ENCODE results near the gene GNA15.

Gene GNA15

GRCh38 chr19:3122512-3122870 lies 13.3 kb upstream of the GNA15 start:
- DNase-seq, result no peak

DNA sequence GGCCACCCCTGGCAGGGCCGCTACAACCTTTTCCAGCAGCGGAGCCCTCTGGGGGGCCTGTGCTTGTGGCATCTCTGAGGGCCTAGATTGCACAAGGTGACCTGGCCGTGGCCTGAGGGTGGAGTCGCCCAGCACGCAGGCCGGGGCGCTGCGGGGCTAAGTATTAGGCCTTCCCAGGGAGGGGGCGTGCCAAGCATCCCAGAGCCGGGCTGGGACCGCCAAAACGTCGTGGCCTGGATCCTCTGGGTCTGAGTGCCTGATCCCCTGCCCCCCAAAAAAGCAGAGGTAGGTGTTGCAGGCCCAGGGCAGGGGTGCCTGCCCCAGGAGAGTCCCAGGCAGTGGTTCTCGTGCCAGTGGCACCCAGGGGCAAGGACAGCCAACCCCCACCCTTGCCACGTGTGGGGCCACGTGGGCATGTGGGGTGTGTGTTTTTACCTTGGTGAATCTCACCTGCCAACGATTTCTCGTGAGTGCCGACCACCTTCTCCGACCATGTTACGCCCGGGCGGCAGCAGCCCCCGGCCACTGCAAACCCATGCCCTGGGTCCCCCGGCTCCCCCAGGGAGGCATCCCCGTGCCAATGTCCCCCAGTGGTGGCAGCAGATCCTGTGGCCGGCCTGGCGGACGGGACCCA lies 12.6 kb upstream of the GNA15 start:
- DNase-seq, result no peak

DNA sequence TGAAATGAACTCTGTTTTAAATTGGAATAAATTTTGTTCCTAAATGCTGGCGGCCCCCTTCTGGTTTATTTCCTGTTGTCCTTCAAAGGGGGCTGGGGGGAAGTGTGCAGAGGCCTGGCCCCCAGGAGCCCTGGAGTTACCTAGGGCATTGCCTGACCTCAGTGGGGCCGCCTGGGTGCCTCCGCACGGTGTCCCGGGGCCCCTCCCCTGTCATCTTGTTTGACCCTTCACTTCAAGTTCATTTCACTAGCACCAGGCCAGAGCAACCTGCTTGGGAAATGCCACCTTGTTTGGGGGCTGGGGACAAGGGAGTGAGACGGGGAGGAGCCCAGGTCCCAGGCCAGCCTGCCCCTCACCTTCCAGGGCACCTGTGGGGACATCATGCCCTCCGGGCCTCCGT lies 11.9 kb upstream of the GNA15 start:
- no peak for DNase-seq

DNA sequence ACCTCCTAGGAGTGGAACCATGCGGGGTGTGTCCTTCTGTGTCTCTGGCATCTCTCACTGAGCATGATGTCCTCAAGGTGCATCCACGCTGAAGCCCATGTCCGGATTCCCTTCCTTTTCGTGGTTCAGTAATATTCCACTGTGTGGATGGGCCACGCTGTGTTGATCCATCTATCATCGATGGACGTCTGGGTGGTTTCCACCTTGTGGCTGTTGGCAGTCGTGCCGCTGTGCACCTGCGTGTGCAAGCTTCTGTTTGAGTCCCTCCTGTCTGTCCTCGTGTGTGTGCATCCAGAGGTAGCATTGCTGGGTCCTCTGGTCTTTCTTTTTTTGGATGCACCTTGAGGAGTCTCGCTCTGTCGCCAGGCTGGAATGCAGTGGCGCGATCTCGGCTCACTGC lies 11.2 kb upstream of the GNA15 start:
- DNase-seq, result no peak

- peak; percentile 83 for DNase-seq
Observed at GRCh38 chr19:3125900-3126524, 9.8 kb upstream of the GNA15 start.

DNA sequence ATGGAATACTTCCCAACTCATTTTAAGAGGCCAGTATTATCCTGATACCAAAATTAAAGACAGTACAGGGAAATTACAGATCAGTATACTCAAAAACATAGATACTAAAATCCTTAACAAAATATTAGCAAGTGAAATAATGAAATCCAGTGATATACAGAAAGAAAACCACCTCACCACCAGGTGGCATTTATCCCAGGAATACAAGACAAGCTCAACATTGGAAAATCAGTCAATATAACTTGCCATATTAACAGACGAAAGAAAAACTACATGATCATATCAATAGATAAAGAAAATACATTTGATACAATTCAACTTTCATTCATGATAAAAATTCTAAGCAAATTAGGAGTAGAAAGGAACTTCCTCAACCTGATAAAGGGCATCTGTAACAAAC lies 6.7 kb upstream of the GNA15 start:
- no peak for DNase-seq

DNA sequence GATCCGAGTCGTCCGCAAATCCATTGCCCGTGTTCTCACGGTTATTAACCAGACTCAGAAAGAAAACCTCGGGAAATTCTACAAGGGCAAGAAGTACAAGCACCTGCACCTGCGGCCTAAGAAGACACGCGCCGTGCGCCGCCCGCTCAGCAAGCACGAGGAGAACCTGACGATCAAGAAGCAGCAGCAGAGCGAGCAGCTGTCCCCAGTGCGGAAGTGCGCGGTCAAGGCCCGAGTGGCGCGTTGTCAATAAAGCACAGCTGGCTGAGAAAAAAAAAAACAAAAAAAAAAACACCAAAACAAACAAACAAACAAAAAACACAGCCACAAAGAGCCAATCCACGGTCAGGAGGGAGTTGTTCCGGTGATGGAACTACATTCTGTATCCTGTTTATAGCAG lies 4.7 kb upstream of the GNA15 start:
- no peak for DNase-seq

DNA sequence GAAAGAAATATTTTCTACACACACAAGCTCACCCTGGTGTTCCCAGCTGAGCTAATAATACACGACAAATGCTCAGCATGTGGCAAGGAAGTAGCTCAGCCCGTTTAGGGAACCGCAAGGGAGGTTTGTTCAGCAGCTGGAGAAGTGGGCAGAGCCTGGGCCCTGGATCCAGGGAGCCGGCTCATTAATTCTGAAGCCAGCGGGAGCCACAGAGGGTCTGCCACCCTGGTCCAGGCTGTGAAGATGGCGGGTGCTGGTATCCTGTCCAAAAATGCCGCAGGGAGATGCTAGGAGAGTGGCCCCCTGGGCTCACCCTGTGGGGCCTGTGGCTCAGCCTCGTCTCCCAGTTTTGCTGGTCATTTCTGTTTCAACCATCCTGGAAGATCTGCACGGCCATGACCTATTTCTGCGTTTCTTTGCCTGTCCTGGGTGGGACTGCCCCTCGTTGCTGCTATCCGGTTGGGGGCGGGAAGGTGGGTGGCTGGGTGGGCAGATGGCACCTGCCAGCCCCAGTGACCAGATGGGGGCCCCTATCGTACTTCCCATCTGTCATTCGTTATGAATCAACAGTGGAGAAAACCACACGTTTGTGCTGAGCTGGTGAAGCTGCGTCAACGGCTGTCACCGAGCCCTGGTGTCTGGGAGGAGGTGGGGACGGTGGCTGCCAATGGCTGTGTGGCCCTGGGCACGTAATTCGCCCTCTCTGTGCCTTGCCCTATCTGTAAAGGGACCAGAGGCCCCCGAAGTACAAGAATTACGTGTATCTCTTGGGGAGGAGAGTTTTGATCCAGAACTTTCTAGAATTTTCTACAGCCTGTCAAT lies 2.7 kb upstream of the GNA15 start:
- peak; percentile 97 for DNase-seq

DNA sequence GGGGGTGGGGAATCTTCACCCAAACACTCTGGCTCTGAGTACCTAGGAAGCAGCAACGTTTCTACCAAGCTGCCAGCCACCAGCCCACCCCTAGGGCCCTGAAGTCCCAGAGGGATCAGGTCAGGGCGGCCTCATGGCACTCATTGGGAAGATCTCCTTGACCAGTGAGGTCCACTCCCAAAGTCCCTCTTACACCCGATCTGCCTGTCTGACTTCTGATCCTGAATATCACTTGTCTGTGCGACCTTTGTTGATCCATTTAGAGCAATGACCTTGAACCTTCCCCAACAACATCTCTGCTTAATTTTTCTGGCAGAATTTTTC lies 2.1 kb upstream of the GNA15 start:
- DNase-seq, result no peak

DNA sequence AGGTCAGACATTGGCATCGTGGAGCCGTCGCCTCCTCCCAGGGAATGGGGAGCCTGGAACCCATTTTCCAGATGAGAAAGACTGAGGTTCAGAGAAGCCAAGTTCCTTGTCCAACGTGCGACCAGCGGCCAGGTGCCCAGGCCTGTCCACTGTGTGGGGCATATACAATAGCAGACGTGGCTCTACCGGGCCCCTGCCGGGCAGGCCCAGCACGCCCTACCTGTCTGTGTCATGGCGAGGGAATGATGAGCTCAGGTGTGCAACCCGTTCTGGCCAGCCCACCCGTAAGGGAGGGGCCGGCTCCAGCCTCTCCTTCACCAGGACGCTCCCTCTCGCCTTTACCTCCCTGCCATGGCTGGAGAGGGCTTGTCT lies 837 bp downstream of the GNA15 start:
- no peak for DNase-seq

- no peak for DNase-seq
Observed at GRCh38 chr19:3137119-3137518, 1.3 kb downstream of the GNA15 start.

DNA sequence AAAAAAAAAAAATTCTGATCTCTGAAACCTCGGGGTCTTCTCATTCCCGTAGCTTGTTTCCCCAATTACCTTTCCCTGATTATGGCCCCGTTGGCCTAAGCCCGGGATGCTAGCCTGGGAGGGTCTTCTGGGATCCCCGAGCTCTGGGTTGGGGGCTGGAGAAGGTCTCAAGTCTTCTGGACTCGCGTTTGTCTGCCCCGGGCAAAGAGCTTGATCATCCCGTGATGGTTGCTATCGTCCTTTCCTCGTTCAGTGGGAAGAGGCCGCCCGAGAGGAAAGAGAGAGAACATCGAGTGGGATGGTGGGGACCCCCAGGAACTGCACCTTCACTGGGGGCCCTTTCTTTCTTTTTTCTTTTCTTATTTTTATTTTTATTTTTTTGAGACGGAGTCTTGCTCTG lies 2.4 kb downstream of the GNA15 start:
- DNase-seq, result no peak

DNA sequence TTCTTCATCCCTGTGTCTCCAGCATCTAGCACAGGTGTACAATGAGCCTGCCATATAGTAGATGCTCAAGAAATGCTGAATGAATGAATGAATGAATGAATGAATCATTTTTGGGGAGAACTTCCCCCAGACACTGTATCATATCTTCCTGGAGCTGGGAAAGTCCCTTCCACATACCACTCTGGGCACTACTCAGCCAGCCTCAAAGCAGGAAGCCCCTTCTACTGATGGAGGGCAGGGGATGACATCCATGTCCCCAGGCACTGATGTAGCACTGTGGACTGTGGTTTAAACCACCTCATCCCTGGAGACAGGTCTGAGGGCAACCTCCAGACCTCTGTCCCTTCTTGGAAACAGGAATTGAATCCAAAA lies 4.8 kb downstream of the GNA15 start:
- peak; percentile 51 for DNase-seq

GRCh38 chr19:3142292-3142670 lies 6.4 kb downstream of the GNA15 start:
- DNase-seq, result peak; percentile 59

GRCh38 chr19:3142781-3143337 lies 7.0 kb downstream of the GNA15 start:
- no peak for DNase-seq

DNA sequence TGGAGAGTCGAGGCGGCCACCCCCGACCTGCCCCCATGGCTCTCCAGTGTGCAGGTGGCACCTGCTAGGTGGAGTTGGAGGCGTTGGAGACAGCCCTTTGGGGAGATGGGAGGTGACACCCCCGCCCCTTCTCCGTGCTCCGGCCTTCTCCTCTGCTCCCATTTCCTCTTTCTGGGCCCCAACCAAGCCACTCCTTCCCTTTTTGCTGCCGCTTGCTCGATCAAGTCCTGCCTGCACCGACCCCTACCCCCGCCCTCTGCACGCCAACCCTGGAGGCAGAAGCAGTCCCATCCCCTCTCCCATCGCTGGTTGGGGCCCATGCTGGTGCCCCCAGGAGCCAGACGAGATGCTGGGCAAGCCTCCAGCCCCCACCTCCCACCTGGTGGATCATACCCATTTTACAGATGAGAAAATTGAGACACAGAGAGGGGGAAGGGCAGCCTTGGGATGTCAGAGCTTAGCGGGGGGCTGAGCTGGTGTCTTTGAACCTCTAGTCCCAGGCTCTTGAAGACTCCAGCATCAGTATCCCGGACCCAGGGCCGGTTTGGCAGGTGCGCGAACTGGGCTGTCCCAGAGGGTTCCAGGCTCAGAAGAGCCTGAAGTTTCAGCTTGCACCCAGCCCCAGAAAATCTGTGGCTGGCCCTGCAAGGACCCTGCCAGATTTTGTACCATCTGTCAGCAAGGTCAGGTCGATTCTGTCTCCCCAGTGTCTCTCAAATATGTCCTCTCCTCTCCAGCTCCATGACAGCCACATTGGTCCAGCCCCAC lies 10.3 kb downstream of the GNA15 start:
- DNase-seq, result no peak

DNA sequence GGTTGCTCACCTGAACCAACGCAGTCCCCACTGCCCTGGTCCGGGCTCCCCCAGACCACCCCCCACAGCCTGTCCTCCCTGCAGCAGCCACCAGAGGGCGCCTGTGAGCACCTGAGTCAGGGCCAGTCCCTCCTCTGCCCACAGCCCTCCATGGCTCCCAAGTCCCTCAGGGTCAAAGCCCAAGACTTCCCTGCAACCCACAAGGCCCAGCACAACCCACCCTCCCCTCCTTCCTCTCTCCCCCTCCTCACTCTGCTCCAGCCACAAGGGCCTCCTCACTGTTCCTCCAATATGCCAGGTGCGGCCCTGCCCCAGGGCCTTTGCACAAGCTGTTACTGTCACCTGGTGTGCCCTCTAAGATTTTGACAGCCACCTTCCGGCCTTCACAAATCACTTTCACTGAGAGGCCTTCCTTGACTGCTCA lies 10.9 kb downstream of the GNA15 start:
- peak; percentile 71 for DNase-seq

GRCh38 chr19:3148503-3148902 lies 12.7 kb downstream of the GNA15 start:
- DNase-seq, result no peak

DNA sequence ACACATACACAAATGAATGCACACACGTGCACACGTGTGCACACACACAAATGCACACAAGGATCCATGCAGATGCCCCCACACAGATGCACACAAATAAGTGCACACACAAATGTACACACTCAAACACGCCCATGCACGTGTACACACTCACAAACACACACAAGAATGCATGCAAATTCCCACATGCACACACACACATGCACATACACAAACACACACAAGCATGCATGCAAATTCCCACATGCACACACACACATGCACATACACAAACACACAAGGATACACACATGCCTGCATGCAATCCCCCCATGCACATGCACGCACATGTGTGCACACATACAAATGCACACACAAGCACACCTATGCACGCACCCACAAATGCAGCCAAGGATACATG lies 13.3 kb downstream of the GNA15 start:
- no peak for DNase-seq

DNA sequence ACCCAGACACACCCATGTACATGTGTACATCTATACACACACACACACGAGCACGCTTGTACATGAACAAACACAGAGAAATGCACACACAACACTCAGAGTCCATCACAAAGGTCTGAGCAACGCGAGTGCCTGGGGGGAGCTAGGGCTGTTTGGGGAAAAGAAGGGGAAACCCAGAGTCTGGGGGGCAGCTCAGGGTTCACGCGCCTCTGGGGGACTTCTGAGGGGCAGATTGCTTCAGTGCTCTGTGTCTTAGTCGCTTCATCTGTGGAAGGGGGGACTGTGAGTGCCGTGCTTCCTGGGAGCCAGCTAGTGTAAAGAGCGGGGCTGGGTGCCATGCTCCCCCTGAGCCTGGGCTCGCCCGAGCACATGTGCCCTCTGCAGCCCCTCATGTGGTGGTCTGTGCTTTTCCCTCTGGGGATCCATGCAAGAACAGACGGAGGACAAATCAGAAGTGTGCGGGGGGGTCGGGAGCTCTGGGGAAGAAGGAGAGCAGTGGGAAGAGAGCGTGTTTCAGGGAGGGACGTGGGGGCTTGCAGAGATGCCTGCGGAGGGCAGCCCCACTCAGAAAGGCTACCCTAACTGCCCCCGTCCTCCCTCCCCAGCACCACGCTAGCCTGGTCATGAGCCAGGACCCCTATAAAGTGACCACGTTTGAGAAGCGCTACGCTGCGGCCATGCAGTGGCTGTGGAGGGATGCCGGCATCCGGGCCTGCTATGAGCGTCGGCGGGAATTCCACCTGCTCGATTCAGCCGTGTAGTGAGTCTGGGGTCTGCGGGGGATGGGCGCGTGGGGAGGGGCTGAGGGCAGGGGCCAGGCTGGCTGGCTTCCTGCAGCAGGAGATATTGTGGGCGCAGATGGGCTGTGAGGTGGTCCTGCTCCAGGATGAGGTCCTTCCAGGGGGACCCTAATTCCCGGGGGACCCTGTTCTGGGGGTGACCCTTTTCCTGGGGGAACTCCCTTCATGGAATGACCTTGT lies 14.0 kb downstream of the GNA15 start:
- no peak for DNase-seq

DNA sequence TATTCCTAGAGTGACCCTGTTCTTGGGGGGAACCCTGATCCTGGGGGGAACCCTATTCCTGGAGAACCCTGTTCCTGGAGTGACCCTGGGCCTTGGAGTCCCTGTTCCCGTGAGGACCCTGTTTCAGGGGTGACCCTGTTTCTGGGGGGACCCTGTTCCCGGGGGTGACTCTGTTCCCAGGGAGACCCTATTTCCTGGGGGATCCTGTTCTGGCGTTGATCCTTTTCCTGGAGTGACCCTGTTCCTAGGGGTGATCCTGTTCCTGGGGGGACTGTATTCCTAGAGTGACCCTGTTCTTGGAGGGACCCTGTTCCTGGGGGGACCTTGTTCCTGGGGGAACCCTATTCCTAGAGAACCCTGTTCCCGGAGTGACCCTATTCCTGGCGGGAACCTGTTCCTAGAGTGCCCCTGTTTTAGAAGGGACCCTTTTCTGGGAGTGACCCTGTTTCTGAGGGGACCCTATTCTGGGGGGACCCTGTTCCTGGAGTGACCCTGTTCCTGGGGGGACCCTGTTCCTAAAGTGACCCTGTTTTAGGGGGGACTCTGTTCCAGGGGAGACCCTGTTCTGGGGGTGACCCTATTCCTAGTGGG lies 15.0 kb downstream of the GNA15 start:
- no peak for DNase-seq
